SJSA1 (cell line): ENCODE data around the gene OTUD1. TPM values are rescaled to one million over a fixed set of nuclear protein-coding genes. Genes with fewer than 3 reads are reported as not detected.
"Not testable (repeated sequence)": the region's sequence is repeated elsewhere in the genome, so short reads cannot be mapped to it uniquely, and the experiment has no call there.

Experiments used
- DNase-seq, 2 experiments: peaks; one replicate each; pipeline ENCODE4 v3.0.0-alpha.2; 2015 to 2020; ENCODE audit warnings: low spot score in 2 of 2, low read depth in 1 of 2
- H3K27ac ChIP-seq: fragments of 250-450 bp; sonication (Bioruptor Pico); 2 replicates; pipeline ENCODE4 v1.5.1; 2020; ENCODE audit warnings: mild to moderate bottlenecking, moderate library complexity
- H3K27me3 ChIP-seq: fragments of 250-450 bp; sonication (Bioruptor Pico); replicated peaks from 2 replicates; pipeline ENCODE4 v1.5.1; 2020; ENCODE audit warnings: mild to moderate bottlenecking, moderate library complexity
- H3K36me3 ChIP-seq: fragments of 250-450 bp; sonication (Bioruptor Pico); 2 replicates; pipeline ENCODE4 v1.5.1; 2020; ENCODE audit warnings: mild to moderate bottlenecking
- H3K4me1 ChIP-seq: fragments of 250-450 bp; sonication (Bioruptor Pico); replicated peaks from 2 replicates; pipeline ENCODE4 v1.6.1; 2021; ENCODE audit warnings: mild to moderate bottlenecking
- H3K4me3 ChIP-seq: fragments of 250-450 bp; sonication (Bioruptor Pico); 2 replicates; pipeline ENCODE4 v1.5.1; 2020; ENCODE audit warnings: mild to moderate bottlenecking
- H3K9me3 ChIP-seq: fragments of 250-450 bp; sonication (Bioruptor Pico); replicated peaks from 2 replicates; pipeline ENCODE4 v1.5.1; 2020; ENCODE audit warnings: mild to moderate bottlenecking
- total RNA-seq: library from RNA; depleted of rRNA; stranded (reverse); fragments of >200 nt; shearing (Covaris generic); gene quantifications from 2 replicates; pipeline ENCODE4 v1.2.3, GENCODE V29; 2014; rRNA removed

The OTUD1 gene
- 1.8 and 3.8 TPM in 2 replicates for total RNA-seq

- H3K4me3 ChIP-seq, result peak within 1 kb of the TSS; percentile 98
- H3K9me3 ChIP-seq, result peaks cover 5% of the 10 kb centered on the region
- no peaks in the 10 kb centered on the region for H3K27me3 ChIP-seq
- H3K27ac ChIP-seq, result peak within 1 kb of the TSS; percentile 75
- peaks cover 25% of the 10 kb centered on the region for H3K4me1 ChIP-seq
- peak; percentile 78 to 92 for DNase-seq
- H3K36me3 ChIP-seq, result peaks cover 11% of the 10 kb centered on the region
Observed at GRCh38 chr10:23438547-23439451, at the start of gene OTUD1. OTUD1 (plus strand) TSS chr10:23439075; CDS start chr10:23439458, 383 bp downstream.

- not testable (repeated sequence) for H3K4me1 ChIP-seq, H3K9me3 ChIP-seq, H3K36me3 ChIP-seq, H3K27ac ChIP-seq, DNase-seq, H3K27me3 ChIP-seq, H3K4me3 ChIP-seq
Observed at GRCh38 chr10:23390408-23390807, 48.5 kb upstream of the OTUD1 start.

GRCh38 chr10:23390809-23391208, 48.1 kb upstream of the OTUD1 start:
- H3K27me3 ChIP-seq, result no peaks in the 10 kb centered on the region
- H3K9me3 ChIP-seq, result no peaks in the 10 kb centered on the region
- no peak overlapping the region for H3K4me3 ChIP-seq
- no peak for DNase-seq
- no peaks in the 10 kb centered on the region for H3K4me1 ChIP-seq
- no peak overlapping the region for H3K27ac ChIP-seq
- H3K36me3 ChIP-seq, result no peaks in the 10 kb centered on the region

DNA sequence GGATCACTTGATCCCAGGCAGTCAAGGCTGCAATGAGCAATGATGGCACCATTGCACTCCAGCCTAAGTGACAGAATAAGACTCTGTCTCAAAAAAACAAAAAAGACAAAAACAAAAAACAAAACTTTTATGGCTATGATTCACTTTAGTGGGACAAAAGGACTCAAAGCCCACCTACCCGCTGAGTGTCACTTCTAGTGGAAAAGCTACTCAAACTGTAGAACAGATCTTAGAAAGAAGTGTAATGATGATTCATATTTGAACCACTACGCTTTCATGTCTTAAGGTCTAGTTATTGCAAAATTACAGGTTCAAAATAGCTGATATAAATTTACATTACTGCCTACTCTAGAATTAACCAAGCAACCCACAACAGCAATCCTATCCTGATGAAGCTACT, 47.1 kb upstream of the OTUD1 start:
- no peaks in the 10 kb centered on the region for H3K4me1 ChIP-seq
- no peaks in the 10 kb centered on the region for H3K9me3 ChIP-seq
- no peaks in the 10 kb centered on the region for H3K27me3 ChIP-seq
- no peak overlapping the region for H3K4me3 ChIP-seq
- H3K36me3 ChIP-seq, result no peaks in the 10 kb centered on the region
- H3K27ac ChIP-seq, result no peak overlapping the region
- no peak for DNase-seq

DNA sequence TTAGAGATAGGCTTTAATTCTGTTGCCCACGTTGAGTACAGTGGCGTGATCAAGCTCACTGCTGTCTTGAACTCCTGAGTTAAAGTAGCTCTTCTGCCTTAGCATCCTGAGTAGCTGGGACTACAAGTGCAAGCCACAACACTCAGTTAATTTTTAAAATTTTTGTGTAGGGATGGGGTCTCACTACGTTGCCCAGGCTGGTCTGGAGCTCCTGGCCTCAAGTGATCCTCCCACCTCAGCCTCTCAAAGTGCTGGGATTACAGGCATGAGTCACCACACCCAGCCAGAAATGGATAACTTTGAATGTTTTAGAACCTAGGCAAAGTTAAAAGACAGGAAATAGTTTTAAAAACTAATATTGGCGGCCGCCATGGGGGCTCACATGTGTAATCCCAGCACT, 43.9 kb upstream of the OTUD1 start:
- Histone ChIP-seq H3K4me1 (no peaks in the 10 kb centered on the region), H3K27me3 (no peaks in the 10 kb centered on the region), H3K36me3 (no peaks in the 10 kb centered on the region), H3K27ac (no peak overlapping the region), H3K4me3 (no peak overlapping the region), H3K9me3 (no peaks in the 10 kb centered on the region)
- no peak for DNase-seq

- Histone ChIP-seq H3K4me1 (no peaks in the 10 kb centered on the region), H3K9me3 (no peaks in the 10 kb centered on the region), H3K4me3 (no peak overlapping the region), H3K27ac (no peak overlapping the region), H3K36me3 (no peaks in the 10 kb centered on the region), H3K27me3 (no peaks in the 10 kb centered on the region)
- DNase-seq, result no peak
Observed at GRCh38 chr10:23396695-23397094, 42.2 kb upstream of the OTUD1 start.

GRCh38 chr10:23399701-23400144, 39.2 kb upstream of the OTUD1 start:
- no peak overlapping the region for H3K27ac ChIP-seq
- H3K4me3 ChIP-seq, result no peak overlapping the region
- DNase-seq, result no peak

GRCh38 chr10:23402856-23403255, 36.0 kb upstream of the OTUD1 start:
- no peaks in the 10 kb centered on the region for H3K9me3 ChIP-seq
- no peaks in the 10 kb centered on the region for H3K4me1 ChIP-seq
- DNase-seq, result no peak
- no peaks in the 10 kb centered on the region for H3K27me3 ChIP-seq
- H3K4me3 ChIP-seq, result no peak overlapping the region
- H3K36me3 ChIP-seq, result no peaks in the 10 kb centered on the region
- H3K27ac ChIP-seq, result no peak overlapping the region

More at GRCh38 chr10:23399701-23400144, 39.2 kb upstream of the OTUD1 start:
- no peaks in the 10 kb centered on the region for H3K9me3 ChIP-seq
- H3K27me3 ChIP-seq, result no peaks in the 10 kb centered on the region
- H3K36me3 ChIP-seq, result no peaks in the 10 kb centered on the region
- H3K4me1 ChIP-seq, result no peaks in the 10 kb centered on the region

DNA sequence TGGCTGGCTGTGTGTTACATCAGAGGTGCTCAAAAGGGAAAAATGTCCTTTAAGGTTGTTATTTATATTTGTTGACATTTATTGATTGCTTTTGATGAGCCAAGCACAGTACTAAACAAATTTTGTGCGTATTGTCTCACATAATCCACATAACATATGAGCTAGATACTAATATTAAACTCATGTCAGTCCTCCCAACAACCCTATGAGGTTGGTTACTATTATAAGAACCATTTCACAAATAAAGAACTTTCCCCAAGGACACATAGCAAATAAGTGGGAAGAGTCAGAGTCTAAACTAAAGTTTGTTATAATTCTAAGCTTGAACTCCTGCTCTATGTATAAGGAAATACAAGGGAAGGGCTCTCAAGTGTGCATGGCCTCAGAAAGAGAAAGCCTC, 35.6 kb upstream of the OTUD1 start:
- Histone ChIP-seq H3K4me1 (no peaks in the 10 kb centered on the region), H3K27ac (no peak overlapping the region), H3K36me3 (no peaks in the 10 kb centered on the region), H3K27me3 (no peaks in the 10 kb centered on the region), H3K9me3 (no peaks in the 10 kb centered on the region), H3K4me3 (no peak overlapping the region)
- DNase-seq, result no peak

DNA sequence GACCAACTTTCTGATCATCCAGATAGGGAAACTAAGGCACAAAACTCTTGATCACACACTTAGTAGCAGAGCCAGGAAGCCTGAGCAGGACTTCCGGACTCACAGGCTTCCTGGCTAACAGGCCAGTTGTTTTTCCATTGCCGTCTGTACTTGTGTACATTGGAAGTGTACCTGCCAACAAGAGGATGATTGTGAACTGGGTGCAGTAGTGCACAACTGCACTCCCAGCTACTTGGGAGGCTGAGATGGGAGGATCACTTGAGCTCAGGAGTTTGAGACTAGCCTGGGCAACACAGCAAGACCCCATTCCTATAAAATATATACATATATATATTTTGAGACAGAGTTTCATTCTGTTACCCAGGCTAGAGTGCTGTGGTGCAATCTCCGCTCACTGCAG, 35.2 kb upstream of the OTUD1 start:
- no peak for DNase-seq
- H3K4me1 ChIP-seq, result no peaks in the 10 kb centered on the region
- no peaks in the 10 kb centered on the region for H3K36me3 ChIP-seq
- no peaks in the 10 kb centered on the region for H3K9me3 ChIP-seq
- no peaks in the 10 kb centered on the region for H3K27me3 ChIP-seq
- H3K27ac ChIP-seq, result no peak overlapping the region
- H3K4me3 ChIP-seq, result no peak overlapping the region

DNA sequence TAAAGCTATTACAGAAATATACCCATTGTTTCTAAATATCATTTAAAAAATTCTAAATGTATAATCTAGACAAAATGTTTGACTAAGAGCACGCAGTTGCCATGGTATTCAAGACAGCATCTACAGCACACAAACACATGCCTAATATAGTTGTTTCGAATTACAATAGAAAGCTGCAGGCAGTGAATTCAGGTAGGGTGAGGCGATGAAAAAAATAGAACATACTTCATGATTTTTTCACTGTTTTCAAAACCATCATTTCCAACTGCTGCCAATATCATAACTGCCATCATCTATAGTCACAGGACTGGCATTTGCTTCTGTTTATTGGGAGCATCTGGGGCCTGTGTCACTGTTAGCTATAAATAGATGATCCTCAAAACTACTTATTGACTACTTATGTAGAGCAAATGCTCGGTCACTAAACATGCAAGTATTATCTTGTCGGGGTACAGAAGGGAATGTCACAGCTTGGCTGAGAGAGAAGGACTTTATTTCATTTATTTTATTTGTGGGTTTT, 34.4 kb upstream of the OTUD1 start:
- Histone ChIP-seq H3K4me1 (no peaks in the 10 kb centered on the region), H3K9me3 (no peaks in the 10 kb centered on the region), H3K27me3 (no peaks in the 10 kb centered on the region), H3K36me3 (no peaks in the 10 kb centered on the region), H3K4me3 (no peak overlapping the region), H3K27ac (no peak overlapping the region)
- DNase-seq, result no peak

DNA sequence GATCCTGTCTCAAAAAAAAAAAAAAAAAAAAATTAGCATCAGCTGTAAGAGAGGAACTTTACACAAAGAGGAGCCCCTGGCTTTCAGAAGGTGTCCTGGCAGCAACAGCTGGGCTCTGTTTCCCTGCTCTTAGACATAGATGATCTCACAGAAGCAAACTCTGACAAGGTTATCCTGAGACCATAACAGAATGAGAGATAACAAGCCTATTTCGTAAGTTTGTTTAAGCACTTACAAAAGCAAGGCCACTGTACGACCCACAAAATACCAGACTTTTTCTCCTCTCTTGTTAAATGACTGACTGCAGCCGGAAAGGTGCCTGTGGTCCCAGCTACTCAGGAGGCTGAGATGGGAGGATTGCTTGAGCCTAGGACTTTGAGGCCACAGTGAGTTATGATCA, 33.3 kb upstream of the OTUD1 start:
- Histone ChIP-seq H3K27ac (no peak overlapping the region), H3K4me1 (no peaks in the 10 kb centered on the region), H3K27me3 (no peaks in the 10 kb centered on the region), H3K4me3 (no peak overlapping the region), H3K36me3 (no peaks in the 10 kb centered on the region), H3K9me3 (no peaks in the 10 kb centered on the region)
- no peak for DNase-seq

DNA sequence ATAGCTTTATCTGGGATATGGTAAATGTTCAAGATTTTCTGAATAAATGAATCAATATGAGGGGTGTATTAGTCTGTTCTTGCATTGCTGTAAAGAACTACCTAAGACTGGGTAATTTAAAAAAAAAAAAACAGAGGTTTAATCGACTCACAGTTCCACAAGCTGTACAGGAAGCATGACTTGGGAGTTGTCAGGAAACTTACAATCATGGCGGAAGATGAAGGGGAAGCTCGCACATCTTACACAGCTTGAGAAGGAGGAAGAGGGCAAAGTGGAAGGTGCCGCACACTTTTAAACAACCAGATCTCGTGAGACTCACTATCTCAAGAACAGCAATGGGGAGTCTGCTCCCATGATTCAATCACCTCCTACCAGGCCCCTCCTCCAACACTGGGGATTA, 32.5 kb upstream of the OTUD1 start:
- Histone ChIP-seq H3K27ac (no peak overlapping the region), H3K4me3 (no peak overlapping the region), H3K27me3 (no peaks in the 10 kb centered on the region), H3K9me3 (no peaks in the 10 kb centered on the region), H3K36me3 (no peaks in the 10 kb centered on the region), H3K4me1 (no peaks in the 10 kb centered on the region)
- no peak for DNase-seq

DNA sequence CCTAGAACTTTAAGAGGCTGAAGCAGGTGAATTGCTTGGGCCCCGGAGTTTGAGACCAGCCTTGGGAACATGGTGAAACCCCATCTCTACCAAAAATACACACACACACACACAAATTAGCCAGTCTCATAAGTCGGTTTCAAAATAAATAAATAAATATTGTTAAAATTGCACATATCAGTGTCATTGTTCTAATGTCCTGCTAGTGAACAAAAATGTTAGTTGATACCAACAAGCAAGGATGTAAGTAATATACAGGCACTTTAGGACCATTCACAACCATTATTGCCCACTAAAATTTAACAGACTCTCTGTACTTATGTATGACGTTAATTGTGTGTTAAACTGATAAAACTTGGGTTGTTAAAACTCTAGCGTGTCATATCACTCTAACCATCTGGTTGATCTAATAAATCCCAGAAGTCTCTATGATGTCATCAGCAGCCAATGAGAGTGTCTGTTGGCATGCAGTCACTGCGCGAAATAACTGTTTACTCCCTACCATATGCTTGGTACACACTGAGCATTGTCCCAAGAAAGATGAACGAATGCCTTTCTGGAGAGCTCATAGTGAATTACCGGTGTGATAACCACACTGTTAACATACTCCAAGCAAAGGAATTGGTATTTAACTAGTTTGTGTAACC, 30.4 kb upstream of the OTUD1 start:
- H3K4me1 ChIP-seq, result no peaks in the 10 kb centered on the region
- no peaks in the 10 kb centered on the region for H3K9me3 ChIP-seq
- DNase-seq, result no peak
- H3K27ac ChIP-seq, result no peak overlapping the region
- H3K27me3 ChIP-seq, result no peaks in the 10 kb centered on the region
- H3K36me3 ChIP-seq, result no peaks in the 10 kb centered on the region
- no peak overlapping the region for H3K4me3 ChIP-seq
